Measurements from ENCODE around the gene ZNF385C.

GRCh38 chr17:42146911-42147607 is 48.8 kb upstream of the ZNF385C start:
- TF ChIP-seq CTCF (optimal IDR thresholded peaks at IDR 0.05 in 1 of 3, IDR thresholded peaks at IDR 0.05 in 1 of 3, conservative IDR thresholded peaks at IDR 0.05 in 1 of 3; ENCODE audit: extremely low read depth in 1 of 3, insufficient read depth in 2 of 3, low read length in 3 of 3) (no peak), EZH2 (IDR thresholded peaks at IDR 0.05; ENCODE audit: low read length) (no peak)
